Endodermal cell (in vitro differentiated cells): ENCODE results near the gene PRR5L. TPM values are rescaled to one million over a fixed set of nuclear protein-coding genes. Genes with fewer than 3 reads are reported as not detected.
"Not testable (repeated sequence)": the region's sequence is repeated elsewhere in the genome, so short reads cannot be mapped to it uniquely, and the experiment has no call there.

ENCODE experiments used
- DNase-seq: peaks from one replicate; pipeline ENCODE4 v3.0.0-alpha.2; 2017
- H3K27ac ChIP-seq: 2 replicates; pipeline ENCODE4 v1.5.1; 2013; ENCODE audit warnings: mild to moderate bottlenecking, low read depth, low read length, moderate library complexity
- H3K27me3 ChIP-seq: 2 replicates; pipeline ENCODE4 v1.6.1; 2013; ENCODE audit warnings: mild to moderate bottlenecking, low read length, moderate library complexity; ENCODE audit not compliant: insufficient read depth, control insufficient read depth, poor library complexity, severe bottlenecking
- H3K36me3 ChIP-seq: 2 replicates; pipeline ENCODE4 v1.7.0; 2013; ENCODE audit warnings: mild to moderate bottlenecking, low read length, moderate library complexity; ENCODE audit not compliant: control insufficient read depth, insufficient read depth
- H3K4me1 ChIP-seq: one replicate; pipeline ENCODE4 v1.7.0; 2013; ENCODE audit warnings: low read length; ENCODE audit not compliant: control insufficient read depth, insufficient read depth
- H3K4me3 ChIP-seq: 2 replicates; pipeline ENCODE4 v1.5.1; 2013; ENCODE audit warnings: mild to moderate bottlenecking, low read length, moderate library complexity
- H3K9ac ChIP-seq: 2 replicates; pipeline ENCODE4 v1.6.1; 2013; ENCODE audit warnings: mild to moderate bottlenecking, low read length, moderate library complexity; ENCODE audit not compliant: poor library complexity, severe bottlenecking; ENCODE audit errors: extremely low read depth
- H3K9me3 ChIP-seq: 2 replicates; pipeline ENCODE4 v1.6.1; 2013; ENCODE audit warnings: mild to moderate bottlenecking, low read length, moderate library complexity; ENCODE audit not compliant: control insufficient read depth
- H3K27ac Mint-ChIP-seq: 2 replicates; pipeline ENCODE4 v1.8.0; 2020; ENCODE audit warnings: mixed read lengths
- H3K27me3 Mint-ChIP-seq: 2 replicates; pipeline ENCODE4 v1.8.0; 2021; ENCODE audit warnings: mild to moderate bottlenecking, mixed read lengths; ENCODE audit not compliant: insufficient read depth
- H3K36me3 Mint-ChIP-seq: 2 replicates; pipeline ENCODE4 v1.8.0; 2020; ENCODE audit warnings: low read depth, mixed read lengths
- H3K4me1 Mint-ChIP-seq: 2 replicates; pipeline ENCODE4 v1.8.0; 2020; ENCODE audit warnings: mixed read lengths
- H3K4me3 Mint-ChIP-seq: 2 replicates; pipeline ENCODE4 v1.8.0; 2020; ENCODE audit warnings: mild to moderate bottlenecking, moderate library complexity, mixed read lengths
- H3K9me3 Mint-ChIP-seq: 2 replicates; pipeline ENCODE4 v1.8.0; 2020; ENCODE audit warnings: mild to moderate bottlenecking, mixed read lengths
- CTCF ChIP-seq: fragments of 200-600 bp; sonication (generic); conservative IDR thresholded peaks from 2 replicates; pipeline ENCODE4 v1.5.0; 2021; ENCODE audit warnings: antibody characterized with exemption, mild to moderate bottlenecking
- WGBS, 2 experiments: methylation state at CpG; one replicate each; pipeline versions ENCODE4 v1.1.5 to v1.1.7; 2013; ENCODE audit warnings: missing lambda C conversion rate in 2 of 2, mixed read lengths in 1 of 2; ENCODE audit not compliant: insufficient coverage in 1 of 2, insufficient read length in 1 of 2; 5-methylcytosine and 5-hydroxymethylcytosine counted together
- total RNA-seq, 2 donors: library from RNA; stranded (reverse); fragmentation: NEBNext Ultra II Directional in 1 of 2; extraction: Animal tissue kit (Norgen Biotek cat#: 25700) in 1 of 2; gene quantifications; 2 replicates in 1 of 2; 3 replicates in 1 of 2; pipeline ENCODE4 v1.2.1, GENCODE V29; 2021

Gene PRR5L
- total RNA-seq, 2 donors from 2014 or later: 5.3 to 7.2 TPM

GRCh38 chr11:36509201-36509639 is 213.1 kb downstream of the PRR5L start:
- H3K9me3 ChIP-seq: peaks cover 6% of the 10 kb centered on the region
- H3K4me1 Mint-ChIP-seq: peaks cover 19% of the 10 kb centered on the region
- peak overlapping the region; percentile 8 for H3K27ac ChIP-seq
- WGBS, 2 experiments: 1% methylated on average over 11 to 15 of the region's 15 CpGs
- H3K27ac Mint-ChIP-seq: peak overlapping the region; percentile 96
- peak overlapping the region; percentile 94 for H3K4me3 ChIP-seq
- H3K9me3 Mint-ChIP-seq: no peaks in the 10 kb centered on the region
- DNase-seq: no peak
- peak overlapping the region; percentile 94 for H3K4me3 Mint-ChIP-seq
- peaks cover 5% of the 10 kb centered on the region for H3K36me3 Mint-ChIP-seq
- peaks cover 20% of the 10 kb centered on the region for H3K27me3 Mint-ChIP-seq
- H3K27me3 ChIP-seq: peaks cover 18% of the 10 kb centered on the region
- H3K36me3 ChIP-seq: peaks cover 4% of the 10 kb centered on the region
- H3K4me1 ChIP-seq: no peaks in the 10 kb centered on the region
- TF ChIP-seq CTCF: no peak
- peak overlapping the region; percentile 75 for H3K9ac ChIP-seq

GRCh38 chr11:36509694-36510593 is 213.9 kb downstream of the PRR5L start, which contains the start of gene TRAF6:
TSS of gene TRAF6 (minus strand) at chr11:36510272. CDS start at chr11:36501515, 8,757 bp downstream.
- peak within 1 kb of the TSS; percentile 26 for H3K27ac ChIP-seq
- DNase-seq: peak; percentile 96
- peaks cover 22% of the 10 kb centered on the region for H3K27me3 ChIP-seq
- peak within 1 kb of the TSS; percentile 94 for H3K4me3 ChIP-seq
- Mint-ChIP-seq H3K9me3 (no peaks in the 10 kb centered on the region), H3K4me3 (peak within 1 kb of the TSS; percentile 94), H3K36me3 (no peaks in the 10 kb centered on the region), H3K27me3 (peaks cover 25% of the 10 kb centered on the region), H3K27ac (peak within 1 kb of the TSS; percentile 96), H3K4me1 (peaks cover 14% of the 10 kb centered on the region)
- H3K36me3 ChIP-seq: no peaks in the 10 kb centered on the region
- H3K4me1 ChIP-seq: no peaks in the 10 kb centered on the region
- H3K9me3 ChIP-seq: peaks cover 6% of the 10 kb centered on the region
- peak within 1 kb of the TSS; percentile 75 for H3K9ac ChIP-seq
- peak; percentile 95 for TF ChIP-seq CTCF
- whole genome bisulfite sequencing, 2 experiments: 1 to 2% methylated on average over 26 to 80 of the region's 81 CpGs

- peaks cover 28% of the 10 kb centered on the region for H3K27me3 ChIP-seq
- peak overlapping the region; percentile 94 for H3K4me3 ChIP-seq
- H3K4me1 ChIP-seq: no peaks in the 10 kb centered on the region
- DNase-seq: no peak
- TF ChIP-seq CTCF: no peak
- Mint-ChIP-seq H3K36me3 (no peaks in the 10 kb centered on the region), H3K27ac (no peak overlapping the region), H3K27me3 (peaks cover 30% of the 10 kb centered on the region), H3K4me1 (peaks cover 14% of the 10 kb centered on the region), H3K4me3 (peak overlapping the region; percentile 94), H3K9me3 (no peaks in the 10 kb centered on the region)
- H3K27ac ChIP-seq: no peak overlapping the region
- 41 to 45% methylated on average over 6 to 8 of the region's 8 CpGs for WGBS, 2 experiments
- H3K9ac ChIP-seq: peak overlapping the region; percentile 75
- no peaks in the 10 kb centered on the region for H3K36me3 ChIP-seq
- H3K9me3 ChIP-seq: peaks cover 6% of the 10 kb centered on the region
These were observed 214.5 kb downstream of the PRR5L start for GRCh38 chr11:36510594-36510942.

- not testable (repeated sequence) for H3K9me3 Mint-ChIP-seq, H3K36me3 Mint-ChIP-seq, H3K27ac Mint-ChIP-seq, H3K4me3 ChIP-seq, H3K9me3 ChIP-seq, H3K27ac ChIP-seq, H3K9ac ChIP-seq, H3K4me1 ChIP-seq, DNase-seq, H3K36me3 ChIP-seq
- WGBS, 2 experiments: 83 to 91% methylated on average over 1 of the region's 2 CpGs
- H3K27me3 Mint-ChIP-seq: peaks cover 30% of the 10 kb centered on the region
- peaks cover 32% of the 10 kb centered on the region for H3K27me3 ChIP-seq
- H3K4me1 Mint-ChIP-seq: peaks cover 14% of the 10 kb centered on the region
- peak overlapping the region; percentile 94 for H3K4me3 Mint-ChIP-seq
These were observed 215.0 kb downstream of the PRR5L start for GRCh38 chr11:36511062-36511461.
